GM21528 (cell line): Measurements from ENCODE around the gene ZRANB2.

ENCODE experiments used
- ATAC-seq: cut with Tn5 transposase; IDR thresholded peaks from one replicate; pipeline ENCODE4 v1.9.1; 2021; ENCODE audit warnings: mild to moderate bottlenecking, moderate library complexity; ENCODE audit not compliant: unreplicated experiment, low FRiP score

ZRANB2 gene

DNA sequence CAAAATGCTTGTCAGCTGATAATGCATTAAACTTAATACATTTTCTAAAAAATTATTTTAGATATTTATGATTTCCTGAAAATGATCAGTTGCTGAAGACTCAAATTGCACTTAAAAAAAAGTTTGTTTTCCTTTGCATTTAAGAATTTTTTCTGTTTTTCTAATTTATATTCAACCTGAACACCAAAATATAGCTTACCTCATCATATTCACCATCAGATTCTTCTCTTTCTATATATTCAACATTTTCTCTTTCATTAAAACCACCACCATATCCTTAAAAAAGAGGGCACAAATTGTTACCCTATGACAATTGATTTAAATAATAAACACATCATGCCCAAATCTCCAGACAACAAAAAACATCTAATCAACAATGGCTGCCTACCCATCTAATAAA is 8.6 kb downstream of the ZRANB2 start:
- no peak for ATAC-seq

GRCh38 chr1:71071720-71072119 is 9.1 kb downstream of the ZRANB2 start:
- ATAC-seq: no peak

DNA sequence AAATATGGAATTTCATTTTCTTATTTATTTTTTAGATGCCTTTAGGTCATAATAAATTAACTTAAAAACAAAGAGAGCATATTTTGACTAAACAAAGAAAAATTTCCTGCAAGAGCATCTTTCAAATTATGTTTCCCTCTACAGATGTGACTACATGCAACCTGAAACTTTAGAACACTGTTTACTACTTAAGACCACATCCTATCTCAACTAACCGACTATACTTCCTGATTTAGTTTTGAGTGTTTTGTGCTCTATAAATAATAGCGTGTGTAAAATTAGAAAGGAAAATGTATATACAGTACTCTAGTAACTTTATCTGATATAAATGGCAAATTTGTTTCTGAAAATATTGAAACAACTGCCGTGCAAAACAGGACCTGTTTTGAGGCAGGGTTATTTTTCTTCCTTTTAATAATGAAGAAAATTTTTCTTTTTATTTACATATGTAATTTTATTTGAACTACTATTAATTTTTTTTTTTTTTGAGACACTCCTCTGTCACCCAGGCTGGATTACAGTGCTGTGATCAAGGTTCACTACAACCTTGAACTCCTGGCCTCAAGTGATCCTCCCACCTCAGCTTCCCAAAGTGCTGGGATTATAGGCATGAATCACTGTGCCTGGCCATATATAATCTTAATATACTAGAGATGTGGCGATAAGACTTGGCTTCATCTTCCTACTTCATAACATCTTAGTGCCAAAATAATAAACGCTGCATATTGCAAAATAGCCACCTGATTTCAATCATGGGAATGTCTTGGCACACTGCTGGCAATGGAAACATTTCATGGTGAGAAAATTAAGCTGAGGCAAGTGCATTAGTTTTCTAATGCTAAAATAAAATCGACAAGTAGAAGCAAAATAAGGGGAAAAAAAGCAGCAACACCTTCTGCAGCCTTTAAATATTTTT is 12.3 kb downstream of the ZRANB2 start:
- ATAC-seq: peak; percentile 90

- ATAC-seq: no peak
These were observed 26.0 kb downstream of the ZRANB2 start for GRCh38 chr1:71054791-71055190.

GRCh38 chr1:71054281-71054731 is 26.5 kb downstream of the ZRANB2 start:
- ATAC-seq: no peak

DNA sequence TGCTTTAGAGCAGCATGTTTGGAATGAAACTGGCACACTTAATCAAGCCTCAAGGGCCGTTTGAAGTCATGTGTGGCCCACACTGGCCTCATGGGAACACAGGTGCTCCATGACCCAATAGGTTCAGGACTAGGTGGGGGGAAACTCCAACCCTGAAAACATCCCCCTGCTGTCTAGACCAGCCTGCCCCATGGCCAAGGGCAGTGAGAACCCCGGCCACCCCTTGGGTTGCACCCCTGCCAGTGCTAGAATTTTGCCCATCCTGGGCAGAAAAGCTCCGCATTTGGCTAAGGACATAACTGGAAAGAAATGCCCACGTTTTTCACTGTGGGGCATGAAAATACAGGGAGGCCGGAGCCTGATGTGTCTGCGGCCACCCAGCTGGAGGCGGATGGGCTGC is 27.1 kb downstream of the ZRANB2 start:
- ATAC-seq: no peak

GRCh38 chr1:71053146-71053545 is 27.7 kb downstream of the ZRANB2 start:
- ATAC-seq: no peak

DNA sequence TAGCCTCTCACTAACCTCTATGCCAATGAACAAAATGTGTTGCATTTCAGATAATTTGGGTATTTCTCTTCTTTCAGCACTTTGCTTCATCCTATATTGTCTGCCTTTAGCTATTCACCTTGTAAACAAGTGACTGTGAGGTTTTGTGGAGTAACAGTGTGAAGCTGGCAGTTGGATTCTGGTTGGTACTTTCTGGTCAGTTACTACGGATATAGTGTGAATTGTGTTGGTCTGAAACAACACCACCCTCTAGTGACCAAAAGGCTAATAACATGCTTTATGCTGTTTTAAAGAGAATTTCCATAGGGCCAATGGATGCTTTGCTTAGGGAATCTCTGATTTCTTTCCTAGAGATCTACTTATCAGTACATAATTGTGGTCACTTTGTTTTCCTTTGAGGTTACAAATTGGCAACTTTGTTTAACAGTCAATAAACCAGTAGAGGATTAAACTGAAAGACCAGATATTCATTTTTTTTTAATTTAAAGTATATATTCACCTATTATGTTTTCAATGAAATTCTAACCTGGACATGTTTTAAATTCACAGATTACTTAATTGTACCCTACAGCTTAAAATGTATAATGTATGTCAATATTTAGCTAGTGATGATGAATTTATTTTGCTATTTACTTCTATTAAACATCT is 30.8 kb downstream of the ZRANB2 start:
- ATAC-seq: peak; percentile 73

DNA sequence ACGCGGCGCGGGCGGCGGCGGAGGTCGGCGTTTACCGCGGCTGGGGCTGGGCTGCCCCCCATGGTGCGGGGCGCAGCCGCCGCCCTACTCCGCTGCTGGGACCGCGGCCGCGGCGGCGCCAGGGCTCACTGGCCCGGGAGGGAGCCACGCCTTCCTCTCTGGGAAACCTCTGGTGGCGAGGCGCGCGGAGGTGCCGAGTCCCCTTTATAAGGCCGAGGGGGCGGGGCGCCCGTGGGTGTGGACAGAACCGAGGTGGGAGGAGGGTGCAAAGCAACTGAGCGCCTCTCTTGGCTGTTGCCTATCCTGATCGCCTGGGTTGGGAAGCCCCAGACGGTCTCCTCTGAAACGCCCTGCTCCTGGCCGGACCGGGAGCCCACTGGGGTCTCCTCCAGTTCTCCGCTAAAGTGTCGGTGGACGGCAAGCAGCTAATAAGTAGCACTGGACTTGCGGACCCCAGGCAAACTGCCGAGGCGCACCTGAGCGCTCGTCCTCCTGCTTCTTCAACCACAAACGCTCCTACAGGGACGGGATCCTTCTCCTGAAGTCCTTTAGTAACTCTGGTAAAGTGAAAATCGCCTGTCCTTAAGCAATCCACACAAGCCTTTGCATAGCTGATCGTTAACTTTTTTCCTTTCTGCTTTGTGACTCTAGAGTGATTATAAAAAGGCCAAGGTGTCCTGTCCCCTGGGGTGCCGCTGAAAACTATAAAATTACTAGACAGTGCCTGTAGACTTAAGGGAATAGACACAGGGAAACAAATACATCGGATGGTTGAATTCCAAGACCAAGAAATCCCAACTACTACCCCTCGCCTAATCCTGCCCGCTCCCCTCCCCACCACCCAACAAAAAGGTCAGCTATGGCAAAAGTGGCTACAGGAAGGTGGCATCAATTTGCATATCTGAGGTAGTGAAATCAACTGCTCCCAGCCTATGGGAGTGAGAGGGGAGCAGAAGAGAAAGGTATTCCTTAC is 32.9 kb downstream of the ZRANB2 start, which contains the start of gene PTGER3:
Gene PTGER3 (minus strand): TSS at position 182 of the 973 bp plus-strand sequence. CDS start 239 bp downstream, outside the sequence.
- ATAC-seq: no peak

DNA sequence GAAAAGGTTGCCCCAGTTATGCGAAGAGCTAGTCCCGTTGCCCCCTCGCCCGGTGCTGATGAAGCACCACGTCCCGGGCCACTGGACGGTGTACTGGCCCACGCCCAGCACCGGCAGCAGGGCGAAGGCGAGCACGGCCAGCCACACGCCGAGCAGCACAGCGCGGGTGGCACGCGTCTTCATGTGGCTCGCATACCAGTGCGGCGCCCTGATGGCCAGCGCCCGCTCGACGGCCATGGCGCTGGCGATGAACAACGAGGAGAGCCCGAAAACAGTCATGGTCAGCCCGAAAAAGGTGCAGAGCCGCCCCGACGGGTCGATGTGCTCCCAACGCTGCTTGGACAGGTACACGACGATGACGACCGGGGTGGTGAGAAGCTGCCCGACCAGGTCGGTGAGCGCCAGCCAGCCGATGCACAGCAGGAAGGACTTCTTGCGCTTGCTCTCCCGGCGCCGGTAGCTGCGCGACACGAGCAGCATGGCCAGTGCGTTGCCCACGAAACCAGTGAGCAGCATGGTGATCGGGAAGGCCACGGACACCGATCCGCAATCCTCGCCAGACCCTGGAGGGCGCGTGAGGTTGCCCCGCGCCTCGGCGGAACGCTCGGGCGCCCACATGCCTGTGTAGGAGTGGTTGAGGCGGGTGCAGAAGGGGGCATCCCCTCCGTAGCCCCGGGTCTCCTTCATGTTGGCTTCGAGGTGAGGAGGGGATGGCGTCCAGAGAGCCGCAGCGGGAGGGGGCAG is 33.8 kb downstream of the ZRANB2 start:
- ATAC-seq: no peak

DNA sequence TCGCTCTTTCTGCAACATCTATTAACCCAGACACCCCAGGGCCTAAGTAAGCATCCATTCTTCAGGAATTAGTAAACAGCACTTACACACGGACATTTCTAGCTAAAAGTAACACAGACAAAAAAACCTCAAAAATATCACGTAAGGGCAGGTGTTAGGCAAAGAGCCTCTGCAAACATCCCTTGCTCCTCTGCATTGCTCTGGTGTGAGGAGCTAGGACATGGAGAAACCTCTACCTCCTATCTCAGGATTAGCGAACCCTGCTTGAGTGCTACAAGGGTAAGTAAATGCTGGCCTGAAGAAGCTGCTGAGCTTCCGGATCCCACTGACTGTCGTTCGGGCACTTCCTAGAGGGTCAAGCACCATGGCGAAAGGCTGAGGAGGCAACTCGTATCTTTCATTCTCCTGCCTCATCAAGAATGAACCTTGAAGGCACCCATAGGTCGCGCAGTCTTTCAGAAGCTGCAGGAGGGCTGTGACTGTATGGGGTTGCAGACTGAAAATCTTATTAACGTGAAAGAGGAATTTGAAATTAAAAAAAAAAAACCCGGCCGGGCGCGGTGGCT is 35.3 kb downstream of the ZRANB2 start:
- ATAC-seq: no peak

DNA sequence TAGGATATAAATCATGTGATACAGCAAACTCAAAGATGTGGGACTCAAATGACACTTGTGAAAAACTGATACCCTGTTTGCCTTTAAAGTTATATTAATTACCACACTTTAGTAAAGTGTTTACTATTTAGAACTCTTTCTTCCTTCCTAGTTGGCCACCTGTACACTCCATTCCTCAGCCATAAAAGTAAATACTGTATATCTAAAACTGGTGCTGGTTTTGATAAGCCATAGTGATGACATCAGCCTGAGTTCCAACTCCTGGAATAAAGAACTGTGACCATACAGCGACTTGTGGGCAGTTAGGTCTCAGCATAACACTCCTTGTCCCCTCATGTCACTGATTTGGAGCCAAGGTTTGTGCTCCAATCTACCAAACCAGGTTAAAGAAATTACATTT is 36.0 kb downstream of the ZRANB2 start:
- no peak for ATAC-seq

DNA sequence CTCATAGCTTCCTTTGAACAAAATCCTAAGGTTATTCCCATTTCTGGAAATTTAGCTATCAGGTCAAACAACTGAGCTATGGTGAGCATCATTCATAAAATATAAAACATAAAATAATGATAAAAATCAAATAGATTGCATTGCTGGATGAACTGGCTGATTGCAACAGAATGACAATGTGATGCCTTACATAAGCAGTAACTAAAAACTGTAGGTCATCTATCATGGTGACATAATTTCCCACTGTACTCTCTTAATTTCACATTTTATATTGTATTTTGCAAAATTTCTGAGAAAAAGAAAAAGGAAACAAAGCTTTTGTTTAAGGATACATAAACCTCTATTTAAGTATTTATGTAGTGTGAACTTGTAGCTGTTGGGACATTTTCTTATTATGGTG is 37.8 kb downstream of the ZRANB2 start:
- no peak for ATAC-seq

DNA sequence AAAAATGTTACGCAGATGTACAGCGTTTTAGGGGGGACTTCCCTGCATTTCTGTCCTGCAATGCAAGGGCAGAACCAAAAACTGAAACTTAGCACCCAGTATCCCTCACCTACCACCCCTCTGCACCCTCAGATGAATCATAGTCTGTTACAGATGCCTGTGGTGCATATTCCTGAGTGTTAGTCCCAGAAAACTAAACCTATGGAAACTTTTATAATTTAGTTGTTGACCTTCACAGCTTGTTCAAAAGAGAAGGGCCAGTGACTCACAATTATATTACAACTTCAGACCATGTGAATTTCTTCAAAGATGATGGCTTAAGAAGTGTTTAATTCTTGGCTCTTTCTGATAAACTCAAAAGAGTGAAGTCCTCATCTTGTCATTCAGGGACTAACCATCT is 39.0 kb downstream of the ZRANB2 start:
- no peak for ATAC-seq

- no peak for ATAC-seq
These were observed 41.1 kb downstream of the ZRANB2 start for GRCh38 chr1:71039661-71040262.

DNA sequence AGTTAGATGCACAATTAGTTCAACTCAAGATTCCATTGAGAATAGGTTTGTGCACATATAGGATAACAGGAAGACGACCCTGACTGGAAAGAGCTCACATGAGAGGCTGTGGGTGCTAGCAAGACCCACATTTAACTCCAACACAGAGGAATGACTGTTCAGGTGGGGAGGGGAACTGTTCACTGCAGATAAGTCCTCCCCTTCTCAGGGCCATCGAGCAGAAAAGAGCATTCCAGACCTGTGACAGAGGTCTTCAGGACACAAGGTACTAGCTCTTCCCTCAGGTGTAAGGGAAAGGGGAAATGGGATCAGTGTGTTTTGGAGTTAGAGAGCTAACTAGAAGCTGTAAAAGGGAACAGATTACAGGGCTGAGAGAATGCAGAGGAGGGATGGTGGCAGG is 41.9 kb downstream of the ZRANB2 start:
- no peak for ATAC-seq

- no peak for ATAC-seq
These were observed 42.8 kb downstream of the ZRANB2 start for GRCh38 chr1:71037829-71038620.

GRCh38 chr1:71037066-71037465 is 43.8 kb downstream of the ZRANB2 start:
- no peak for ATAC-seq
